ENCODE data around the gene TMC8.
A peak's percentile ranks its signal among the peaks of the same experiment; 100 is the strongest.

The TMC8 gene

GRCh38 chr17:78124081-78124835 is 6.3 kb upstream of the TMC8 start:
- DNase-seq: no peak

- no peak for DNase-seq
Measured at GRCh38 chr17:78124836-78125137, 5.8 kb upstream of the TMC8 start.

DNA sequence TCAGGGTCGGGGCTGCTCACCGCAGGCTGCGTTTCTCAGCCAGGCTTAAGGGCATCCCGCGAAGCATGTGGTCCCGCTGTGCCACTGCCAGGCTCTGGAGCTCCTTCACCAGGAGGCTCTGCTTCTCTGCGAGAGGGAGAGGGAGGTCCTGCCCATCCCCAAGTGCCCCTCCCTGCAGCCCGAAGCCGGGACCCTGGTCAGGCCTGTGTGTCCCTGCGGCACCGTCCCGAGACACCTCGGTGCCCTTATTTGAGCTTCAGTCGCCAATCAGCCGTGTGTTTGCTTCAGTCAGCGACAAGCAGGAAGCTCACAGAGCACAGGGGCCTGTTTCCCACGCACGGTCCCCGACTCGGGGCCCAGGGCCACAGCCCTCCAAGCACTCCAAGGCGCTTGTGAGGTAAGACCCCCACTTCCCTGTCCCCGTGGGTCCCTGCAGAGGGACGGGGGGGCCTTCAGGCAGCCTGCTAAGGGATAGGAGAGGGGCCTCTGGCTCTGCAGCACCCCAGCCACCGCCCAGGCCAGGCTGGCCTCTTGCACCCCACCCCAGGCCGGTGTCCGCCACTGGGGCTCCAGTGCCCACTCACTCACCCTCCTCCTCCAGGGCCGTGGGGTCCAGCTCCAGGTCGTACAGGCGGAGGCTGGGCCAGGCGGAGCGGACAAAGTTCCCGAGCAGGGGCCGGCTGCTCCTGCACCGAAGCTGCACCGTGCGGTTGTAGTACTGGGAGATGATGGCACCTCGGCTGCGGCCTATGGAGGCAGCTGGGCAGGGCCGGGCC is 5.2 kb upstream of the TMC8 start:
- no peak for DNase-seq

DNA sequence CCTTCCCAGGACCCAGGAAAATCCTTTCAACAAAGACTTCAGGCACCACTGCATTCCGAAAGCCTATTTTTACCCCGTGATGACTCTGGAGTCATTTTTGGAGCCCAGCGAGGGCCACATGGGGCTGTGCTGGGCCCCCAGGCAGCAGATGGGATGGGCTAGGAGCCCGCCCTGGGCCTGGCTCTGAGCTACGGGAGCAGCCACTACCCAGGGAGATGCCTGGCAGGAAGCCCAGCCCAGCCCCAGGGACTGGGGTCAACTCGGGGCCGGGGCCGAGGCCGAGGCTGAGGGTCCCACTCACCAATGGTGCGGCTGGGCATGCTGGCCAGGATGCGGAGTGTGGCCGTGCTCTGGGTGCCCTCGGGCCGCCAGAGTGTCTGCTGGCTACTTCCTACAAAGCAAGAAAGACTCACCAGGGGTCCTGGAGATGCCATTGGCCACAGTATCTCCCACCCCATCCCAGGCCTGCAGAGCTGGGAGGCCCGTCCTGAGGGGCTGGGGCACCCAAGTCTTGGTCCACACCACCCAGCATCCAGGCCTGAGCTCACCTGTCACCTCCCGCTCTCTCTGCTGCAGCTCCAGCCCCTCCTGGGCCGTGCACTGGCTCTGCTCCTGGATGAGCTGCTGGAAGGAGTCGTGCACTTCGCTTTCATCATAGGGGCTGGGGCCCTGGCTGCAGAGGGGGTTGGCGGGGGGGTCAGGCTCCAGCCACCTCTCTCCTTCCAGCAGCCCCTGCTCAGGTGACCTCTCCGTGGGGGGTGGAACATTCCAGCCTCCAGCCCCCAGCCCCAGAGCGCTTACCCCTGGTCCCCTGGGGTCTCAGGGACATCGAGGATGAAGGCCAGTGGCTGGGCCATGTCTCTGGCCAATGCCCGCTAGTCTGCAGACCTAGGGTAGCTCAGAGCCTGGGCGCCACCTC is 4.3 kb upstream of the TMC8 start:
- no peak for DNase-seq

- no peak for DNase-seq
Measured at GRCh38 chr17:78126895-78127238, 3.7 kb upstream of the TMC8 start.

- DNase-seq: no peak
Measured at GRCh38 chr17:78127239-78127887, 3.2 kb upstream of the TMC8 start.

GRCh38 chr17:78127888-78128550 is 2.6 kb upstream of the TMC8 start:
- no peak for DNase-seq

DNA sequence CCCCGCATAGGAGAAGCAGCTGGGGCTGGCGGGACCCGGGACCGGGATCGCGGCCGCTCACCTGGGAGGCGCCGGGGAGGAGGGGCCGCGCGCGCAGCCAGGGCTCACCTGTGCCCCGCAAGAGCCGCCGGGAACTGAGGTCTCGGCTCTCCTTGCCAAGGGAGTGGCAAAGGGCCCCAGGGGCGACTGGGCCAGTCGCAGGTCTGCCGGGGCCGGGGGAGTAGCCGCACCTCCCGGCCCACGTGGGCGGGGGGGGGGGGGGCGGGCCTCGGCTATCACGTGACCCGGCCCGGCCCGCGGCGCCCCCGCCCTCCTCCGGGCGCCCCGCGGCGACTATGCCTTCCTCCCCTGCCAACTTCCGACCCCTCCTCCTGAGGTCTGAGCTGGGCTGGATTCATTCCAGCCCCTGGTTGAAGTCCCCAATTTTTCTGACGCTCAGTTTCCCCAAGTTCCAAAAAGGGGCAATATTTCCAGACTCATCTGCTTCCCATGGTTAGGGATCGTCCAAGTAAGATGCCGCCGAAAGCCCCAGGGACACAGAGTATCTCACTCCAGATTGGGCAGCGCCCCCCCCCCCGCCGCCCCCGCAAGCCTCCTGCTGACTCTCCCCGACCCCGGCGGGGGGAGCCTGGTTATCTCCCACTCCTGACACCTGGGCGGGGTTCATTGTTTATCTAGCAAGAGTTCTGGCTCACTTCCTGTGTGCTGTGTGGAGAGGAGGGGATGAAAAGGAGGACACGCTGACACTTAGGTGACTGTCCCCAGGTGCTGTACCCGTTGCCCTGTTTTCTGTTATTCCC is 1.8 kb upstream of the TMC8 start, which contains the start of gene TMC6:
TSS of gene TMC6 (minus strand) at position 205 of the 800 bp plus-strand sequence. CDS start 1,923 bp downstream, outside the sequence.
- DNase-seq: peak; percentile 80

DNA sequence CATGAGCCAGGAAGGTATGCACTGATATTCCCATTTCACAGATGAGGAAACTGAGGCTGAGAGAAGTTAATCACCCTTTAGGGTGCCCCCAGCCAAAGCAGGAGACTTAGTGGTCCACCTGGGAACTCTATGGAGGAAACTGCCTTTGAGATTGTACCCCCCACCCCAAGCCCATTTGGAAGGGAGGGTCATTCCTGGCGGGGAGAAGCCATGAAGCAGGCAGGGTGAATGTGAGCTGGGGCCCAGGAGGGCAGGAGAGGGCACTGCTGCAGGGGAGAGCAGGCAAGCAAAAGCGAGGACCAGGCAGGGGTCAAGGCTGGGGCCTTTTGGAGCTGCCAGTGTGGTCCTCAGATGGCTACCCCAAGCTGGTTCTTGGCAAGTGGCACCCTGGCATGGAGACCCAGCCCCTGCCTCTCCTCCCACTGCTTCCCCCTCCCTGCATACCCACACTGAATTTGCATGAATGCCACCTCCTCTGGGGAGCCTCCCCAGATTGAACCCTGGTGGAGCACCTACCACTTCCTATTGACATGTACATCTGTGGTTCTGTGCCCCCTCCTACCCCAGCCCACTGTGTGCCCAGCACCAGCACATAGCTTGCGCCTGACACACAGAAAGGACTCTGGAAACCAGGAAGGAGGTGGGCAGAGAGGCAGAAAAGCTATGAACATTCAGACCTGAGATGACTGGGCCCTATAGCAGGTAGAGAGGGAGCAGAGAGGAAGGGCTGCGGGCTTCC is 1.1 kb upstream of the TMC8 start:
- no peak for DNase-seq

DNA sequence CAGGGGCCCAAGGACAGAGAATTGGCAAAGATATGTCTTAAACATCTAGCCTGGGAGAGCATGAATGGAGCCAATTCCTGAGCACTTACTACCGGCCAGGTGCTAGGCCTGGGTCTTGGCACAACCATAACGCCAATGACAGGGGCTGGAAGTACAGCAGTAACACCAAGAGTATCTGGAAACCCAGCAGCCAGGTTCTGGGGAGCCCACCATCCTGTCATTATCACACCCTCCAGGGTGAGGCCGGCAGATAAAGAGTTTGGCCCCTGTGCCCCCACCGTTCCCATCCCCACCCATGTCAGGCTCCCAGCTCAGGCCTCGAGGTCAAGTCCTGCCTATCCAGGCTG is 508 bp upstream of the TMC8 start:
- DNase-seq: no peak

- DNase-seq: peak; percentile 48
Measured at GRCh38 chr17:78131172-78132083, 857 bp downstream of the TMC8 start.

GRCh38 chr17:78132084-78132676 is 1.6 kb downstream of the TMC8 start:
- DNase-seq: peak; percentile 36

- DNase-seq: no peak
Measured at GRCh38 chr17:78132767-78133178, 2.2 kb downstream of the TMC8 start.

DNA sequence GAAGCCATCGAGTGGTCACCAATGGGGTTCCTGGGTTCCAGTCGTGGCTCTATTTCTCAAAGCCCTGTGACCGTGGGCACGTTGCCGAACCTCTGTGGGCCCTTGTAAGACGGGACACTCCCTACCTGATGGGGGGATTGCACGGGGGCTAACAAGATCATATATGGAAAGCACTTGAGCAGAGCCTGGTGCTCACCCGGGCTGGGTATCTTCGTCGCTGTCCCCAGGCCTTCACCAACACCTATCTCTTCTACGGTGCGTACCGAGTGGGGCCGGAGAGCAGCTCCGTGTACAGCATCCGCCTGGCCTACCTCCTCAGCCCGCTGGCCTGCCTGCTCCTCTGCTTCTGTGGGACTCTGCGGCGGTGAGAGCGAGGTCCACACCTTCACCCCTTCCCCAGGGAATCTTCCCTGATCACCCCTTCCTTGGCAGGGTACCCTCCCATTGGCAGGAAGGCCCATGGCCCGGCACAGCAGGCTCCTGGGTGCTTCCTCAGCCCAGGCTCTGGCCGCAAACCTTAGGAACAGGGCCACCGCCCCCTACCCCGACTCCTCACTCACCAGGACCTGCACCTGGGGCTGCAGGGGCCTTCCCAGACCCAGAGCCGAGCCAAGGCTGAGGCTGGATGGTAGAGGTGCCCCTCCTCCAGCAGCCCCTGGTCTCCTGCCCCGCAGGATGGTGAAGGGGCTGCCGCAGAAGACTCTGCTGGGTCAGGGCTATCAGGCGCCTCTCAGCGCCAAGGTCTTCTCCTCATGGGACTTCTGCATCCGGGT is 2.8 kb downstream of the TMC8 start:
- DNase-seq: no peak

DNA sequence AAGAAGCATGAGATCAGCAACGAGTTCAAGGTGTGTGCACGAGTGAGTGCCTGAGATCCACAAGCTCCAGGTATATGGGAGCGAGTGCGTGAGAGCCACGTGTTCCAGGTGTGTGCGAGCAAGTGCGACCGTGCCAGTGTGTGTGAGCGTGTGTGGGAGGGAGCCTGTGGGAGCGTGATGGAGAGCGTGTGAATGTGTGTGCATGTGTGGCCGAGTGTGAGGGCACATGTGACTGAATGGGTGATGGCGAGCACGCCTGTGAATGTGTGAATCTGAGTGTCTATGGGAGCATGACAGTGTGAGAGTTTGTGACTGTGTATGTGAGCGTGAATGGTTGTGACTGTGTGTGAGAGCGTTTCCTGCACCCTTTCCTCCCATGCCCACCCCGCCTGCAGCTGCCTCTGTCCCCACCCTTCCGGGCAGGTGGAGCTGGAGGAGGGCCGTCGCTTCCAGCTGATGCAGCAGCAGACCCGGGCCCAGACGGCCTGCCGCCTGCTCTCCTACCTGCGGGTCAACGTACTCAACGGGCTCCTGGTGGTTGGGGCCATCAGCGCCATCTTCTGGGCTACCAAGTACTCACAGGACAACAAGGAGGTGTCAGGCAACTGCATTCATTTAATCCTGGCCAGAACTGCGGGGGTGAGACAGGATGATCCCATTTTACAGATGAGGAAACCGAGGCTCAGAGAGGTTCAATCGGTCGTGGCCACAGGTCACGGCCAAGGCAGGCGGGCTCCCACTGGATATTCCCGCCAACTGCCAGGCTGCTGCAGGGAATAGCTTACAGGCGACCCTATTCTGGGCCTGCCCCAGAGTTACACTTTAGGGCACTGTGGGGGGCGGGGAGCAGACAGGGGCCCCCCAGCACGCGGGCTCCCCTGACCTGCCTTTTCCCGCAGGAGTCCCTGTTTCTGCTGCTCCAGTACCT is 3.7 kb downstream of the TMC8 start:
- DNase-seq: peak; percentile 63

DNA sequence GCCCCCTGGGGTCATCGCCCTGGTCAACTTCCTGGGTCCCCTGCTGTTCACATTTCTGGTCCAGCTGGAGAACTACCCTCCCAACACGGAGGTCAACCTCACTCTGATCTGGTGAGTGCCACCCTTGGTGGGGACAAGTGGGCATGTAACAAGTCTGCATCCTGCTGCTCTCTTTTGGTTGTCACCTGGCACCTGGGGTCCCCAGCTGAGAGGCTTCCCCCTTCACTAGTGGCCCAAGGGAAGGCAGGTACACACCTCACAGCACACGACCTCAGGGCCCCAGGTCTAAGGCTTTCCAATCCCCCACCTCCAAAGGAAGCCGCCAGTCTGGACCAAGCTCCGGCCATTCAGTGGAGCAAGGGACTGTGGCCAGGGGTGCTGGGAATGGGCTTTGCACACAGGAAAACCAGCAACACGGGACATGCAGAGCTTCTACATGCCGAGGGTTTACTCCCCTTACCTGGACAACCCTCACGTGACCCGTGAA is 4.4 kb downstream of the TMC8 start:
- no peak for DNase-seq

GRCh38 chr17:78135858-78136500 is 5.4 kb downstream of the TMC8 start:
- no peak for DNase-seq
